ENCODE measurements around the gene DMPK.

Gene DMPK, protein sequence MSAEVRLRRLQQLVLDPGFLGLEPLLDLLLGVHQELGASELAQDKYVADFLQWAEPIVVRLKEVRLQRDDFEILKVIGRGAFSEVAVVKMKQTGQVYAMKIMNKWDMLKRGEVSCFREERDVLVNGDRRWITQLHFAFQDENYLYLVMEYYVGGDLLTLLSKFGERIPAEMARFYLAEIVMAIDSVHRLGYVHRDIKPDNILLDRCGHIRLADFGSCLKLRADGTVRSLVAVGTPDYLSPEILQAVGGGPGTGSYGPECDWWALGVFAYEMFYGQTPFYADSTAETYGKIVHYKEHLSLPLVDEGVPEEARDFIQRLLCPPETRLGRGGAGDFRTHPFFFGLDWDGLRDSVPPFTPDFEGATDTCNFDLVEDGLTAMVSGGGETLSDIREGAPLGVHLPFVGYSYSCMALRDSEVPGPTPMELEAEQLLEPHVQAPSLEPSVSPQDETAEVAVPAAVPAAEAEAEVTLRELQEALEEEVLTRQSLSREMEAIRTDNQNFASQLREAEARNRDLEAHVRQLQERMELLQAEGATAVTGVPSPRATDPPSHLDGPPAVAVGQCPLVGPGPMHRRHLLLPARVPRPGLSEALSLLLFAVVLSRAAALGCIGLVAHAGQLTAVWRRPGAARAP

DNA sequence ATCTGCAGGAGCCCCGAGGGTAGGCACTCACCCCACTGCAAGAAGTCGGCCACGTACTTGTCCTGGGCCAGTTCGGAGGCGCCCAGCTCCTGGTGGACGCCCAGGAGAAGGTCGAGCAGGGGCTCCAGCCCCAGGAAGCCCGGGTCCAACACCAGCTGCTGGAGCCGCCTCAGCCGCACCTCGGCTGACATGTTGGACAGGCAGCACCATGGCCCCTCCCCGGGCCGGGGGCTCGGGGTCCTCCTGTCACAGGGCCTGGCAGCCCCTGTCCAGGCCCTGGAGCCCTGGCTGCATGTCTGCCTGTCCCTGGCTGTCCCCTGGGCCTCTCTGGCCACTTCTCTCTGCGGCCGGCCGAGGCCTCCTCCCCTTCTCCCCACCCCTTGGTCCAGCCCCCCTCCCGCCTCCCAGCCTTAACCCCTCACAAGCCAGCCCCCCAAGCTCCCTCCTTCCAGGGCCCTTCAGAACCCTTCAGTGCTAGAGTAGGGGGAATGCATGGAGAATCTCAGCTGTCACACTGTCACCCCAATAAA, at the start of gene DMPK:
Gene DMPK (minus strand): TSS at position 329 of the 530 bp plus-strand sequence. CDS start 138 bp downstream, at position 191.
- DNase-seq (ENCODE audit: low read depth): no peak

DNA sequence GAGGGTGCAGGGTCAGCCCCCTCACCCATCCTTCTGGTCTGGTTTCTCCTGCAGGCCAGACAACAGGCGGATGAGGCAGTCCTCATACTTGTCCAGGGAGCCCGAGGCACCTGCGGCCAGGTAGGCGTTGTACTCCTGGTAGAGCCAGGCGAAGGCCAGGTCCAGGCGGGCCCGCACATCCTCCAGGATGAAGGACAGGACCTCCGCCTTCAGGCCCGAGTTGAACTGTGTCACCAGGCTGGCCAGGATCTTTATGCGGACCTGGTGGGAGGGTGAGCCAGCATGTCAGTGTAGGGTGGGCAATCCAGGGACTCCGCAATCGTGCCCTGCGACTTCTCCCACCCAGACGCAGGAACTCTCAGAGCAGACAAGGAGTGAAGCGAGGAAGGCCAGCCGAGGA, 46.7 kb upstream of the DMPK start:
- DNase-seq (ENCODE audit: low read depth): no peak

DNA sequence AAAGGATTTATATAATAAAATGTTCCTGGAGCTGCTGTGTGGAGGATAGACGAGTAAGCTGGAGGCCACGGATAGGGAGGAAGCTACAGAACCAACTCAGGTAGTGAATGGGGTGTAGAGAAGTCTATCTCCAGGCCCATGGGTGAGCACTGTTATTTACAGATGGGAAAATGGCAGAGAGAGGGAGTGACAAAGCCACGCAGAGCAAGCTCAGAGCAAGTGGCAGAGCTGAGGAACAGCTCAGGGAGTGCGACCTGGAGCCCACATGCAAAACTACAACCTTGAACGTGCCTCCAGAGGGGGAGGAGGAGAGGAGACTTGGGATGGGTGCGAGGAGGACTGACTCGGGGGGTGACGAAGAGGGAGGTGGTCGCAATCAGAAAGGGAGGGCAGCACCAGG, 46.2 kb upstream of the DMPK start:
- no peak for DNase-seq (ENCODE audit: low read depth)

DNA sequence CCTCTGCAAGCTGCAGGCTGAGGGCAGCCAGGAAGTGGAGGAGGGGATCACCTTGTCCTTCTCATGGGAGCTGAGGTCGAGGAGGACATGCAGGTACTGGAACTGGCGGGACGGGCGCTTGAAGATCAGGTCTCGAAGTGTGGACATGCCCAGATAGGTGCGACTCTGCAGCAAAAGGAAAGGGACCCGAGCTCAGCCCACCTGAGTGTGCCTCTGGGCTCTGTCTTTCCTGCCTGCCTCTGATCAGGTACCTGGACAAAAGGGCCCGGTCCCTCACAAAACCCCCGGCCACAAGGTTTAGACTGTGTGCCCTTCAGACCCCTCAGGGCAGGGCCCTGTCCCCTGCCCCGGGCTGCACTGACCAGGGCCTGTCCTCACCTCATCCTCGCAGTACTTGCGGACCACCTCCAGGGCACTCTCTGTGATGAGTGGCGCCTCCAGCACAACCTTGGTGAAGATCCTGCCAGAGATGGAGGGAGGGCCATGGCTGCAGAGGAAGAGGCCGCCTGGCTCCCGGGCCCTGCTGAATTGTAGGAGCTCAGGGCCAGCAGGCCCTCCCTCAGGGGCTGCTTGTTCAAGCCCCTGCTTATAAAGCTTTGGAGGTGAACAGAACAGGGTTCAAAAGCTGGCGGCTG, 45.3 kb upstream of the DMPK start:
- no peak for DNase-seq (ENCODE audit: low read depth)

DNA sequence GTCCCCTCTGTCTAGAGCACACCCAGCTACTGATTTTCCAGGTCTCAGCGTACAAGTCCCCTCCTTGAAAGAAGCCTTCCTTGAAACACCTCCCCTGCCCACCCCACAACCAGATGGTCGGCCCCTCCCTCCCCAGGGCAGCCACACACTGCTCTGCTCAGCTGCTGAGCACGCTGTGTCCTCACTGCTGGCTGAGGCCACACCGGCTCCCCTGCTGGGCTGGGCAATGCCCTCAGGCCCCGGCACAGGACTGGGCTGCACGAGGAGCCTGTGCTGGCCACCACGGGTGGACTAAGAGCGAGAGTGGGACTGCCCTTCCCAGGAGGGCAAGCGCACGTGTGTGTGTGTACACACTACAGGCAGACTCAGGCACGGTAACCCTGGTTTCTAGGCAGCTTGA, 44.6 kb upstream of the DMPK start:
- no peak for DNase-seq (ENCODE audit: low read depth)

DNA sequence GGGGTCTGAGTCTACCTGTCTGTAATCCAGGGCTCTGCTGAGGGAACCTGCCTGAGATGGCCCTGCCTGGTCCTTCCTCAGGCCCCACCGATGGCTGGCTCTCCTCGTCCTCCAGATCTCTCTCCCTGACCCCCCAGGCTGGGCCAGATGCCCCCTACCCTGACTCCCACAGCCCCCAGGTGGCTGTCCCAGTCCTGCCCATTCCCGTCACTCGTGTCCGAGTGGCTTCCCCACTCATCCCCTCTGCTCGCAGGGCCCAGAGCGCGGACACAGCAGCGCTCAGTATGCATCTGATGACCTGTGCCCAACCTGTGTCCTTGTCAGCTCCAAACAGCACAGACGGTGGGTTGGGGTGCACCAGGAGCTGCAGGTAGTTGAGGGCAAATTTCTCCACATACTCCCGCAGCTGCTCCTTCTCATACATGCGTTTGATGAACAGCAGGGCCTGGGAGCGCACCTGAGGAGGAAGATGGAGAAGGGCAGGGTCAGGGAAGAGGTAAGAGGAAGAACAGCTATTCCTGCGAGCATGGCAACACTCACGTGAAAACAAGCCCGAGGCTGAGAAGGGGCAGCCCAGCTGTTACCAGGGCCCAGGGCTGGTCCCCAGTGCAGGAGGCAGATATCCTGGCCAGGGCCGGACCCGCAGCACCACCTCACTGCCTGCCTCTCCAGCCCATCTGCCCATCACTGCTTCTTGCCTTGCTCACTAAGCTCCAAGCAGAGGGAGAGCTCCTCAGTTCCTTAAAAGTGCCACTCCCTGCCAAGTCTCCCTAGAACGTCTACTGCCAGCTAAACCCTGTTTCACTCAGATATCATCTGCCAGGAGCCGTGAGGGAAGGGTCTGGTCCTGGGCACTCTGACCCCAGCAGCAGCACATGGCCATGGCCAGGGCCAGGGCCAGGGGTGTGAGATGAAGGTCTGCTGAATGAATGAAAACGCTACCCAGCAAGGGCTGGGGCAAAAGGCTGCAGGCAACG, 43.9 kb upstream of the DMPK start:
- no peak for DNase-seq (ENCODE audit: low read depth)

DNA sequence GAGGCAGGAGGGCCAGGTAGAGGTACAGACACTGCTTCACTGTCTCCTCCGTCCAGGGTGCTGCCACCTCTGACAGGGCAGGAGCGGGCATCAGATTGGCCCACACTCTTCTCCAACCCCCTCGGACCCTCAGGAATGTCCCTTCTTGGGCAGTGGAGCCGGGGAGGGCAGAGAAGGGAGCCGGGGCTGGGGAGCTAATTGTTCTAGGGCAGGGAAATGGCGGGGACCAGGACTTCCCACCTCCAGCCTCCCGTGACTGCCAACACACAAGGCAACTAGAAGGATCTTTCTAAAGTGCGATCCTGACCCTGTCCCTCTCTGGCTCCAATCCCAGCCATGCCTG, 42.9 kb upstream of the DMPK start:
- no peak for DNase-seq (ENCODE audit: low read depth)

DNA sequence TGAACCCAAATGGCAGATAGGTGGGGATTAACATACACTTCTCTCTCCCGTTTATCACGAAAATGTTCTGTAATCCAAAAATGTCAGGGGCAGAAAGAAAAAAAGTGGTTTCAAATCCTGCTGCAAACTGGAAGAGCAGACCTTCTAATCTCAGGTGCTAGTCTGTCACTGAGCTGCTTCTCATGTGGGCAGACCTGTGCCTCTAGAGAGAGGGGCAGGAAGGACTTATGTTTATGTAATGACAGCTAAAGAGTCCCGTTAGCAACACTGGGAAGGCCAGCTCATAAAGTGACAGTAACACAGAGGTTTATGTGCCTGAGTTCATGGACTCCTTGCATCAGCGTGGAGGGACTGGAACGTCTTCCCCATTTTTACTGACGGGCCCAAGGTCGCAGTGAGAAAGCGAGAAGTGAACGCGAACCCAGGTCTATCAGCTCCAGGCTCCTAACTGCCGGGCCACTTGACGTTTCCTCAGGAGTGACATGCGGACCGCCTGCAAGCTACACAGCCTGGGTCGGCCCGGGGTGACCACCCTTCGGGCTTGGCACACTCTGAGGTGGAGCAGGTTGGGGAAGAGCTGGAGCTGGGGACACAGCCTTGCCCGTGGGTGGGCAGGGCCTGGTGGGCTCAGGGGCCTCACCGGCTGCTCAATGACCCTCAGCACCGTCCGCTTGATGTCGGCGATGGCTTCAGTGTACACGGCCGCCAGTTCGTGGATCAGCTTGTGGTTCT, 42.4 kb upstream of the DMPK start:
- DNase-seq (ENCODE audit: low read depth): no peak

DNA sequence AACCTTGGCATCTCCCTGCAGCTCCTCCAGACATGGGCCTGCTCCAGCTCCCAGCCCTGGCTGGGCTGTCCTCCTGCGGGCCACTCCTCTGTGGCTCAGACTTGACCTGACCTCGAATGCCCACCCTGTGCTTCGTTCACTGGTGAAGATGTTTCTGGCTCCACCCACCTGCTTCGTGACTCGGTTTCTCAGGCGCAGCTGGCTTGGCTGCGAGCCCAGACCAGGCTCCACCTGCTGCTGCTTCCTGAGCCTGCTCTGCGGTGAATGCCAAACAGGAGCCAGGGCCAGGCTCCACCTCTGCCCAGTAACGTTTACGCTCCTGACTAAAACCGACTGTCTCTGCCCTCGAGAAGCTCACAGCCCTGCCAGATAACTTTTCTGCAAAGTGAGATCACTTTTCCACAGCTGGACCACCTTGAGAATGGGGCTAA, 41.8 kb upstream of the DMPK start:
- no peak for DNase-seq (ENCODE audit: low read depth)

DNA sequence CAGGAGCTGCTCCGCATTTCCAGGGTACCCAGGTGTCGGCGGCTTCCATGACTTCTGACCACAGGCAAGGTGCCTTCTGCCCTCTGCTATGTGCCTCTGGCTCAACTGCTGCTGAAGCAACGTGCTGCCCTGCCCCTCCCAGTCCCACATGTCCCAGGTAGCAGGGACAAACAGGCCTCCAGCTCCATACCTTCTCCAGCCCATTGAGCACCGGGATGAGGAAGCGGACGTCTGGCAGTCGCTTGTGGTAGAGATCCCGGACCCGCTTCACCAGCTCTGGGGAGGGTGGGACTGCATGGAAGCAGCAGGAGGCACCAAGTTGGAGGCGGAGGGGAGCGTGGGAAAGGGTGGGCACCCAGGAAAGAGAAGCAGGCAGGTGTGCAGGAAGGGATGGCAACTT, 40.9 kb upstream of the DMPK start:
- no peak for DNase-seq (ENCODE audit: low read depth)

DNA sequence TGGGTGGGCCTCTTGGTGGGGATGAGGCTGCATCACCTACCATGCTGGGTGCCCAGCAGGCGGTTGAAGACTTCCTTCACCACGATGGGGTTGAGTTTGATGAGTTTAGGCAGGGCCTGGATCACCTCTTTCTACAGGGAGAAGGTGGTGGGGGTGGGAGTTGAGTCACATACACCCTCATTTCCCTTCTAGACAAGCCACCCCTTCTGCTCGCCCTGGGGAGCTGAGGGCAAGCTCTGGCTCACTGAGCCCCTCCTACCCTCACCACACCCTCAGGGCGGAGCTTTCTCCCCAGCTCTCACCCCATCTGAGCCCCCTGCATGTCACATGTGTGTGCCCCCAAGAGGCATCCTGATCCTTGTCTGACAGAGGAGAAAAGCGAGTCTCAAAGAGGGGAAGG, 40.4 kb upstream of the DMPK start:
- DNase-seq (ENCODE audit: low read depth): no peak

DNA sequence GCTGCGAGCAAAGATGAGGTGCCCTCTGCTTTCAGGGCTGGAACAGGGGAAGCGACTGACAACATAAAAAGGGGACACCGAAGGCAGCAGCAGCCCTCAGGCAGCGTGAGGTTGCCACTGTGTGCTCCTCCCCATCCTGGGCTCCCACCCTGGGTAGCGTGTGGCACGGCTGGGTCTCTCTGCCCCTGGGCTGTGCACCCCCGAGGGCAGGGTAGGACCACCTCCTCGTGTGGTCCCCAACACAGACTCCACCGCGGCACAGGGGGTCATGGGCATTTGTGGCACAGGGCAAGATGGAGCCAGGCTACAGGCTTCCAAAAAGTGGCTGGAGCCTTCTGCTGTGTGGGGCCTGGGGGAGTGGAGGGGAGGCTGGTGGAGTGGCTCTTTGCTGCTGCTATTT, 39.3 kb upstream of the DMPK start:
- DNase-seq (ENCODE audit: low read depth): no peak

DNA sequence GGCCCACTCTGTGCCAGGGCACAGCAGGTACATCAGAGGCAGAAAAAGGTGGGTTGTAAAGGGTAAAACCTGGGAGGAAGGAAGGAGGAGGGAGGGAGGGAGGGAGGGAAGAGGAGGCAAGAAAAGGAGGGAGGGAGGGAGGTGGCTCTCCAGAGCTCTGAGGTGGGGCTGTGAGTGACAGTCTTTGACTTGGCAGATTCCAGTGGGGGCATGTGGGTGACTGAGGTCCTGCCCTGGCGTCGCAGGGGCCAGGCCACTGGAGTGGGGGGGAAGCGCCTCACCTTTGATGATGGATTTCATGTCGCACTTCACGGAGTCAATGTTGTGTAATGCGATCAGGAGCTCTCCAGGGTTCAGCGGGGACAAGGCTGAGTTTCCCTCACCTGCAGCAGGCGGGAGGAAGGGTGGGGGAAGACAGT, 38.8 kb upstream of the DMPK start:
- no peak for DNase-seq (ENCODE audit: low read depth)

DNA sequence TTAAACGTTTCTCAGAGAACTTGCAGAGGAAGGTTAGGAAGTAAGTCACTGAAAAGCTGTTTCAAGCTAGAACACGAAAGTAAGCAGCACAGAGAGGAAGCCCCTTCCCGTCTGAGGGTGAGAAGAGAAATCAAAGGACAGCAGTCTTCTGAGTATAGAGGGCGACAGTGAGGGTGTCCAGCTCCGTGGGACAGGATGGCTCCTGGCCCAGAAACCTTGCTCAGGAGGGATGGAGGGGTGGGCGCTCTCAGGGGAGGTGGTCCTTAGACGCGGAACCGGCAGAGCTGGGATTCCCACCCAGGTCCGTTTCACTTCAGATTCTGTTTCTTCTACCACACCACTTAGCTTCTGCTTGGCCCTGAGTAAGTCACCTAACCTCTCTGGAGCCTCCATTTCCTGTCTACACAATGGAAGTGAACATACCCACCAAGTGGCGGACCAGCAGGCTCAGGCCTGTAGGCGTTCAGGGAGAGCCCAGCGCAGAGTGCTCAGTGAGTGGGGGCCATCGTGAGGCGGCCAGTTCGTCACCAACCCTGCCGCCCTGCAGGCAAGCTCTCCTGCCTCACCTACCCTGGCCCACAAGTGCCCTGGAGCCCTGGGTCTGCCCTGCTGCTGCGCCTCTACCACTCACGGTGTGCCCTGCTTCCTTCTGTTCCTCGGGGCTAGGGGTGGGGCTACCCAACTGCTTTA, 38.3 kb upstream of the DMPK start:
- DNase-seq (ENCODE audit: low read depth): no peak

DNA sequence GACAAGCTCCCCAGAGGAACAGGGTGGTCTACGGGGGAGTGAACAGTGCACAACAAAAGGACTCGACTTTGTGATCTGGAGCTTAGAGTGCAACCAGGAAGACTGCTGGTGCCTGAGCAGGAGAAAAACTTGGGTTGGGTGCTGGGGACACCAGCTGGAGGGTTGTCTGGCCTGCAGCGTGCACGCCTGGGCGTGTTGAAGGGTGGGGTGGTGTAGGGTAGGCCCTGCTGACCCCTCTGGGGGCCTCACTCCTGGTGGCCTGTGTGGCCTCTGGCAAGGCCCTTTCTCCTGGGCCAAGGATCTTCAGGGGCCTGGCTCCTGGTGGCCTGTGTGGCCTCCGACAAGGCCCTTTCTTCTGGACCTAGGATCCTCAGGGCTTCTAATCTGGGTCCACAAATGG, 37.5 kb upstream of the DMPK start:
- DNase-seq (ENCODE audit: low read depth): no peak

DNA sequence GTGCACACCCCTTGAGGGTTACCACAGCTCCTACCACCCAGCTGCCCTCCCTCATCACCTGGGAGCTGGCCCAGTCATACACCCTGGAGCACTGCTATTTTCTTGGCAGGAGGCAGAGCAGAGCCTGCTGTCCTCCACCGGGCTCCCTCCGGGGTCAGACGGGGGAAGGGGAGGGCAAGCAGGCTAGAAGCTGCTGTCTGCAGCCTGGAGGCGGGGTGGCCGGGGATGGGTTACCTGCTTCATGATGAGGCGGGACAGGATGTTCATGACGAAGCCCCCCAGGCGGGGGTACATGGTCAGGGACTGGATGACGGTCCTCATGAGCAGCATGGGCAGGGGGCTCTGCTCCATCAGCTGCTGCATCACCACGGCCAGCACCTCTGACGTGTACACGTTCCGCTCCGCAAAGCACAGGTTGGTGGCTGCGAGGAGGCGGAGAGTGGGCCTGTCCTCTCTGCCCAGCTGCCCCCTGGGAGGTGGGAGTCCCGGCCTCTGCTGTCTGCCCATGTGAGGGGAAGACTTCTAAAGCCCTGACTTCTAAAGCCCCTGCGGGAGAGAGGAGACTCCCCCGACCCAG, 35.5 kb upstream of the DMPK start:
- DNase-seq (ENCODE audit: low read depth): no peak

DNA sequence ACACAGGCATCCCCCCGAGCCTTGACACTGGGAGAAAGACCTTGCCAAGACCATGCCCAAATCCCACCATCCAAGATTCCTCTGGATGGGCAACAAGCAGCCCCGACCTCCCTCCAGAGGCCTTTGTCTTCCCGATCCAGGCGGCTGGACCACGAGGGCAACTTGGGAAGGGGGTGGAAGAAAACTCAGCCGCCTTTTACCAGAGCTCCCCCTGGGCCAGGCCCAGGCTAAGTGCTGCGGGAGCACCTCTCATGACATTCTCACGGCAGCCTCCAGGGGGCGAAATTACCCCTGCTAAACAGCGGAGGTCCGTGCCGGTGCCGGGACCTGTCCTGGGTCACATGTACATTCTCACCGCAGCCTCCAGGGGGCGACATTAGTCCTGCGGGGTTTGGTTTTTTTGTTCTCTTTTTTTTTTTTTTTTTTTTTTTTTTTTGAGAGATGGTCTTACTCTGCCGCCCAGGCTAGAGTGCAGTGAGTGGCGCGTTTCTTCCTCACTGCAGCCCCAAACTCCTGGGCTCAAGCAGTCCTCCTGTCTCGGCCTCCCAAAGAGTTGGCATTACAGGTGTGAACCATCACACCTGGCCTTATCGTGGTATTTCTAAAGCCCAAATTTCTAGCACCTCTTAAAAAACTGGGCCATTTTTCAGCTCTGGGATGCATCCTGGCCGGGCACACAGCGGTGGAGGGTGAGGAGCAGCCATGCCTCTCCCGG, 34.9 kb upstream of the DMPK start:
- peak; percentile 88 for DNase-seq (ENCODE audit: low read depth)

DNA sequence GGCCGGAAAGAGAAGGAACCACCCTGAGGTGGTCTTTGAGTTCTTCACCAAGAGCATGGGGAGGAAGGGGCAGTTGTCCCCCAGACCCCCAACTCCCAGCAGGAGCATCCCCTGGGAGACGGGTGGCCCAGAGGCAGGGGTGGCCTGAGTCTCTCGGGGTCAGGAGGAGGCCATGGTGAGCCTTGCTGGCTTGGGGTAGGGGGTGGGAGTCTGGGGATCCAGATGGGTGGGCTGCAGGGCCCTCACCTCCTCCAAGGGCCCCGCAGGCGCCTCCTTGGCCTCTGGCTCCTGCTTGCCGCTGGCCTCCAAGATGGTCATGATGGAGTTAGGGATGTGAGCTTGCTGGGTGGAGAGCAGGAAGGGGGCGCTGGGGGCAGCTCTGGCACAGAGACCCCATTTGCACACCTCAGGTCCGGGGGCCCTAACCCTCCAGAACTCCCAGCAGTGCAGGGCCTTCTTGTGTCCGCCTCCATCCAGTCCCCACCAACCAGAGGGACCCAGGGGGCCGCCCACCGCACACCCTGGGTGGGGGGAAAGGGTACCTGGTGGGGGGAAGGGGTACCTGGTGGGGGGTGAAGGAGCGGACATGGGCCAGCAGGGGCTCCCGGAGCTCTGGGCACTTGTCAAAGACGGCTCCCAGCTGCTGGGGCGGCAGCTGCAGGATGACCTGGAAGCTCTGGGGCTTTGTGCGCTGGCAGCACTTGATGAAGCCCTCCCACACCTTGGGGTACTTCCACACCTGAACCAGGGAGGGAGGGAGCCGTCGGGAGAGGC, 34.1 kb upstream of the DMPK start:
- no peak for DNase-seq (ENCODE audit: low read depth)
